Activated B cell treated with CpG ODN at 0.5 μM for 24 hours (primary cell): ENCODE results near the gene WDFY4. TPM values are rescaled to one million over a fixed set of nuclear protein-coding genes. Genes with fewer than 3 reads are reported as not detected.

ENCODE experiments used
- ATAC-seq: fragments of 200-7000 bp; cut with Tn5 transposase; one replicate; pipeline ENCODE4 v1.10.0; 2021; ENCODE audit warnings: low read depth, mild to moderate bottlenecking, moderate library complexity
- CTCF ChIA-PET: fragments of 350-600 bp; sonication (Branson Sonifier 250); formaldehyde crosslinking; loops from one replicate; lab custom pipeline; 2021; ENCODE audit warnings: antibody characterized with exemption; lab: Charles Lee
- POLR2A ChIA-PET: fragments of 350-600 bp; sonication (Branson Sonifier 250); formaldehyde crosslinking; loops from one replicate; lab custom pipeline; 2021; ENCODE audit warnings: antibody characterized with exemption; lab: Charles Lee
- DNase-seq: peaks from one replicate; pipeline ENCODE4 v3.0.0; 2022
- H3K27ac Mint-ChIP-seq: one replicate; pipeline ENCODE4 v1.8.0; 2020; ENCODE audit warnings: mixed read lengths
- H3K27me3 Mint-ChIP-seq: one replicate; pipeline ENCODE4 v1.8.0; 2021; ENCODE audit warnings: mixed read lengths
- H3K36me3 Mint-ChIP-seq: one replicate; pipeline ENCODE4 v1.8.0; 2021; ENCODE audit warnings: low read depth, mixed read lengths
- H3K4me1 Mint-ChIP-seq: one replicate; pipeline ENCODE4 v1.8.0; 2021; ENCODE audit warnings: mixed read lengths
- H3K4me3 Mint-ChIP-seq: one replicate; pipeline ENCODE4 v1.8.0; 2020; ENCODE audit warnings: mild to moderate bottlenecking, mixed read lengths
- H3K9me3 Mint-ChIP-seq: one replicate; pipeline ENCODE4 v1.8.0; 2020; ENCODE audit warnings: mixed read lengths
- intact Hi-C: fragments of 100-400 bp; cut with micrococcal nuclease; formaldehyde crosslinking; loops from one replicate; pipeline ENCODE4 v1.15.1; 2024
- total RNA-seq: library from RNA; stranded (reverse); gene quantifications from 2 replicates; pipeline ENCODE4 v1.2.3, GENCODE V29; 2022
- TF ChIP-seq, protein P1 (sequence below): fragments of 200-600 bp; IDR thresholded peaks from one replicate; pipeline ENCODE4 v1.8.0; 2022; ENCODE audit warnings: antibody characterized with exemption, mild to moderate bottlenecking

Gene WDFY4
- total RNA-seq, 1 donor from 2014 or later: 488 TPM

DNA sequence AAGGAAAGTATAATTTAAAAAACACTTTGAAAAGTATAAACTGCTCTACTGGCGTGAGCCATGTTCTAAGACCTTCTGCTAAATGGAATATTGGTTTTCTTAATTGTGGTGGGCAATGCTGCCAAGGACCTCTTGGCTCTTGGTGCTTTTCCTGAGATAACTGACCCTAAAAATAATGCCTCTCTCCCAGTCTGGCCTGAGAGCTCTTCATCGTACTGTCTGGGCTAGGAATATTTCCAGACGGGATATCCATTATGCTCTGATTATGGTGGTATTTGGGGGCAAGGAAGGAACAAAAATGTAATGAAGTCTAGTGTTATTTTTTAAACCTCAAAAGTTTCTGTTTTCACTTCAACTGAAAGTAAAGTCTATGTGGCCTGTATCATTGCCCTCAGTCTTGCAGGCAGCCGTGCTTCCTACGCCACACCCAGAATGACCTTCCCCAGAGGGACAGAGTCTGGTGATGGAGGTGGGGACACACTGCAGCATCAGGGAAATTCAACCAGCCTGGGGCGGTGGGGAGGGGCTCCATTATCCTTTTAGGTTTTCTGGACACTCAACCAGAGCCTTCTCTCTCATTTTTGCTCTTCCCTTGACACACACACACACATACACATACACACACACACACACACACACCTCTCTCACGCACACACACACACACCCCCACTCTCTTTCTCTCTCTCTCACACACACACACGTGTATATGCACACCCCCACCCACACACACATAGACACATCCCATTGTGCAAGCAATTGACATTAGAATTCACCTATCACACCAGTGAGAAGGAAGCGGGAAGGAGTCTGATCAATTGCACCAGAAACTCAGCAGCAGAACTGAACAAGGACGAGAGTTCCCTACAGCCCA lies 155.4 kb downstream of the WDFY4 start:
- Mint-ChIP-seq H3K9me3 (no peaks in the 10 kb centered on the region), H3K27me3 (no peaks in the 10 kb centered on the region), H3K27ac (peak overlapping the region; percentile 11), H3K36me3 (peaks cover 98% of the 10 kb centered on the region), H3K4me1 (no peaks in the 10 kb centered on the region), H3K4me3 (no peak overlapping the region)
- no peak for ATAC-seq
- DNase-seq: no peak
- POLR2A ChIA-PET: no interaction called here
- TF ChIP-seq, protein P1, sequence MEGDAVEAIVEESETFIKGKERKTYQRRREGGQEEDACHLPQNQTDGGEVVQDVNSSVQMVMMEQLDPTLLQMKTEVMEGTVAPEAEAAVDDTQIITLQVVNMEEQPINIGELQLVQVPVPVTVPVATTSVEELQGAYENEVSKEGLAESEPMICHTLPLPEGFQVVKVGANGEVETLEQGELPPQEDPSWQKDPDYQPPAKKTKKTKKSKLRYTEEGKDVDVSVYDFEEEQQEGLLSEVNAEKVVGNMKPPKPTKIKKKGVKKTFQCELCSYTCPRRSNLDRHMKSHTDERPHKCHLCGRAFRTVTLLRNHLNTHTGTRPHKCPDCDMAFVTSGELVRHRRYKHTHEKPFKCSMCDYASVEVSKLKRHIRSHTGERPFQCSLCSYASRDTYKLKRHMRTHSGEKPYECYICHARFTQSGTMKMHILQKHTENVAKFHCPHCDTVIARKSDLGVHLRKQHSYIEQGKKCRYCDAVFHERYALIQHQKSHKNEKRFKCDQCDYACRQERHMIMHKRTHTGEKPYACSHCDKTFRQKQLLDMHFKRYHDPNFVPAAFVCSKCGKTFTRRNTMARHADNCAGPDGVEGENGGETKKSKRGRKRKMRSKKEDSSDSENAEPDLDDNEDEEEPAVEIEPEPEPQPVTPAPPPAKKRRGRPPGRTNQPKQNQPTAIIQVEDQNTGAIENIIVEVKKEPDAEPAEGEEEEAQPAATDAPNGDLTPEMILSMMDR: no peak
- CTCF ChIA-PET: no interaction called here
- intact Hi-C loops: no loop called here

DNA sequence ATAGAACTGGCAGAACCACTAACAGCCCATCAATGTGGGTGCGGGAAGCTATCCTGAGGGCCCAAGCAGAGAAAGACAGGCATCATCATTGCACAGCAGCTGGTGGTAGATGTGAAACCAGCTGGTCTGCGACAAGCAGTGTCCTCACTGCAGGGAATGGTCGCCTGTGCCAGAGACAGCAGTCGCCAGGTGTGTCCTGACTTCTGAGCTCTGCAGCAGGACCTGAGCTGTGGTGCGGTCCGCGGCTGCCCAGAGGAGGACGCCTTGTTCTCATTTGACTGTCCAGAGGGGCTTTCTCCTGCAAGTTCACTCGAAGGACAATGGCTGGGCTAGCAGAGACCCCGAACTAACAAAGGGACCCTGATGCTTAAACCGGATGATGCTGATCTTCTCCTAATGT lies 157.6 kb downstream of the WDFY4 start:
- Mint-ChIP-seq H3K27ac (no peak overlapping the region), H3K36me3 (peaks cover 99% of the 10 kb centered on the region), H3K4me1 (no peaks in the 10 kb centered on the region), H3K4me3 (no peak overlapping the region), H3K27me3 (no peaks in the 10 kb centered on the region), H3K9me3 (no peaks in the 10 kb centered on the region)
- DNase-seq (no peak), ATAC-seq (no peak)
- ChIA-PET CTCF (no interaction called here), POLR2A (no interaction called here)
- intact Hi-C loops: no loop called here
- TF ChIP-seq, protein P1: no peak

DNA sequence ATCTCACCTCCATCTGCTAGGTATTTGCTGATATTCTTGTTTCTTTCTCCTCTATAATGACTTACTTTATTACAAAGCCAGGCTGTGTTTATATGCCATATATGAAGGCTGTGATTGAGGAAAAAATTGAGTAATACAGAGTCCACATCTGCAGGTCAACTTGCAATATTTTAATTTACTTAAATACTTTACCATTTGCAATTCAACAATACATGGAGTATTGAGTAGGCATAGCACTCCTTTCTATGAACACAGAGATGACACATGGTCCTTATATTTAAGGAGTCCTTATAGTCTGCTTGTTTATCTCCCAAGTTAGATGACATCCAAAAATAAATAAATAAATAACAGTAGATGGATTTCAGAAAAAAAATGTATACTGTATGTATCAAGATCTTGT lies 158.5 kb downstream of the WDFY4 start:
- no peaks in the 10 kb centered on the region for H3K27me3 Mint-ChIP-seq
- ChIA-PET POLR2A (no interaction called here), CTCF (no interaction called here)
- no peak overlapping the region for H3K4me3 Mint-ChIP-seq
- H3K36me3 Mint-ChIP-seq: peaks cover 99% of the 10 kb centered on the region
- TF ChIP-seq, protein P1: no peak
- H3K4me1 Mint-ChIP-seq: no peaks in the 10 kb centered on the region
- ATAC-seq (no peak), DNase-seq (no peak)
- no peaks in the 10 kb centered on the region for H3K9me3 Mint-ChIP-seq
- no peak overlapping the region for H3K27ac Mint-ChIP-seq
- intact Hi-C loops: no loop called here

DNA sequence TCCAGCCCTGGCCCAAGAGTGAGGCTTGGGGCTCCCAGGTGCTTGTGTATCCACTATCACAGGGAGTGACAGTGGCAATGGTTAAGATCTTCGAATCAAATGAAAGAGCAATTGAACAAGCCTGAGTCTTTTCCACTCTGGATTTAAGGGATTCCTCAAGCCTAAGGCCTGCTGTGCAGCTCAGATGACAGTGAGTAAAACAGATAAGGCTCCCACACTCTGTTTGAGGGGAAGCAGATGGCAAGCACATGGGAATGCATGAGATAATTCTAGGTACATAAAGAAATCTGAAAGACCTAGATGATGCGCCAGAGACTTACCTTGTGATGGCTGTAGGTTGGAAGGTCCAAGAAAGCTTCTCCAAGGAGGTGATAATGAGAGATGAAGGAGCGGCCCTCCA lies 159.9 kb downstream of the WDFY4 start:
- CTCF ChIA-PET: no interaction called here
- ATAC-seq (no peak), DNase-seq (no peak)
- POLR2A ChIA-PET: no interaction called here
- Mint-ChIP-seq H3K9me3 (no peaks in the 10 kb centered on the region), H3K27ac (no peak overlapping the region), H3K27me3 (no peaks in the 10 kb centered on the region), H3K4me3 (no peak overlapping the region), H3K36me3 (peaks cover 99% of the 10 kb centered on the region), H3K4me1 (no peaks in the 10 kb centered on the region)
- TF ChIP-seq, protein P1: no peak
- intact Hi-C loops: no loop called here

DNA sequence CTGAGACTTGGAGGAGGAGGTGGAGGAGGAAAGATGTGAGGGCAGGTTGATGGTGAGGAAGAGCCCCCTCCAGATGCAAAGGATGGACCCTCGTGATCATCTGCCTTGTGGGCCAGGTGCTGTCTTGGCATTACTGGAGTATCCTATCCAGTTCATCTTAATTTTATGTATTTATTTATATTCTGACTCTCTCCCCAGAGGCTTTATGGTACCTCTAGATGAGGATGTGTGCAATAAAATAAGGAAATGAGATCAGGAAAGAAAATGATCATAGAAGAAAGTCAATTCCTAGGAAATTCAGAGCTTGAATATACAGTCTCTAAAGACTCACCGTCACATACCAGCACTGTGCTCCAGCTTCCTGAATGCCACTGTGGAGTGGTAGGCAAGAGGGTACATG lies 160.8 kb downstream of the WDFY4 start:
- Mint-ChIP-seq H3K27ac (no peak overlapping the region), H3K4me3 (no peak overlapping the region), H3K27me3 (no peaks in the 10 kb centered on the region), H3K9me3 (no peaks in the 10 kb centered on the region), H3K36me3 (peaks cover 99% of the 10 kb centered on the region), H3K4me1 (no peaks in the 10 kb centered on the region)
- TF ChIP-seq, protein P1: no peak
- intact Hi-C loops: no loop called here
- ChIA-PET CTCF (no interaction called here), POLR2A (no interaction called here)
- no peak for ATAC-seq
- DNase-seq: no peak
